DMS 273 (cell line): ENCODE data around the gene PTPRE.

ENCODE experiments used
- DNase-seq: peaks from one replicate; lab custom pipeline; 2025; ENCODE audit not compliant: unreplicated experiment; lab: John Stamatoyannopoulos, UW

PTPRE gene

GRCh38 chr10:127907411-127908105 lies 655 bp downstream of the PTPRE start:
- peak; percentile 35 for DNase-seq

GRCh38 chr10:127908106-127908958 lies 1.4 kb downstream of the PTPRE start:
- DNase-seq: no peak

GRCh38 chr10:127908959-127909267 lies 2.0 kb downstream of the PTPRE start:
- no peak for DNase-seq

GRCh38 chr10:127909716-127910463 lies 3.0 kb downstream of the PTPRE start:
- DNase-seq: no peak

- no peak for DNase-seq
These were observed 3.5 kb downstream of the PTPRE start for GRCh38 chr10:127910464-127910770.

- DNase-seq: no peak
These were observed 4.4 kb downstream of the PTPRE start for GRCh38 chr10:127911218-127911866.

GRCh38 chr10:127911867-127912257 lies 5.0 kb downstream of the PTPRE start:
- no peak for DNase-seq

- no peak for DNase-seq
These were observed 5.9 kb downstream of the PTPRE start for GRCh38 chr10:127912607-127913367.

GRCh38 chr10:127913368-127913759 lies 6.5 kb downstream of the PTPRE start:
- no peak for DNase-seq

GRCh38 chr10:127915324-127915723 lies 8.4 kb downstream of the PTPRE start:
- DNase-seq: no peak

GRCh38 chr10:127916826-127917225 lies 9.9 kb downstream of the PTPRE start:
- no peak for DNase-seq

GRCh38 chr10:127918572-127918971 lies 11.7 kb downstream of the PTPRE start:
- no peak for DNase-seq

- peak; percentile 8 for DNase-seq
These were observed 12.7 kb downstream of the PTPRE start for GRCh38 chr10:127919418-127920271.

GRCh38 chr10:127920306-127921074 lies 13.6 kb downstream of the PTPRE start:
- no peak for DNase-seq

GRCh38 chr10:127921075-127921752 lies 14.3 kb downstream of the PTPRE start:
- DNase-seq: no peak

- no peak for DNase-seq
These were observed 14.8 kb downstream of the PTPRE start for GRCh38 chr10:127921753-127922145.

- no peak for DNase-seq
These were observed 15.3 kb downstream of the PTPRE start for GRCh38 chr10:127922206-127922605.

GRCh38 chr10:127922675-127923366 lies 15.9 kb downstream of the PTPRE start:
- no peak for DNase-seq
